ENCODE data around the gene SULT1E1.

SULT1E1 gene

DNA sequence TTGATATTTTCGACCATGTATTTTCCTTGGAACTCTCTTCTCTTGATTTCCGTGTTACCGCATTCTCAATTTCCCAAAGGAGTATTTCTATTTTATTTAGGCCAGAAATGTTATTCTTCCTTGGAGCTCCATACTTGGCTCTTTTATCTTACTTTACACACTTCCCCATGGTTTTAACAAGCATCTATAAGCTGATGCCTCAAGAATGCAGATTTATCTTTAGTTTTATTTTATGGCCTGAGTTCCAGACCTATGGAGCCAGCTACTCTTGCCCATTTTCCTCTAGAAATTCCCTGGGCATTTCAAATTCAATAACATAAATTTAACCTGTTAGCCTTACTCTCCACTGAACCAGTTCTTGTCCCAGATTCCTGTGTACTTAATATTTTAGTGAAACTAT lies 43.7 kb downstream of the SULT1E1 start:
- H3K4me3 ChIP-seq (ENCODE audit: low read depth, low read length), result no peak overlapping the region
- no peak for DNase-seq (ENCODE audit: low read depth)

DNA sequence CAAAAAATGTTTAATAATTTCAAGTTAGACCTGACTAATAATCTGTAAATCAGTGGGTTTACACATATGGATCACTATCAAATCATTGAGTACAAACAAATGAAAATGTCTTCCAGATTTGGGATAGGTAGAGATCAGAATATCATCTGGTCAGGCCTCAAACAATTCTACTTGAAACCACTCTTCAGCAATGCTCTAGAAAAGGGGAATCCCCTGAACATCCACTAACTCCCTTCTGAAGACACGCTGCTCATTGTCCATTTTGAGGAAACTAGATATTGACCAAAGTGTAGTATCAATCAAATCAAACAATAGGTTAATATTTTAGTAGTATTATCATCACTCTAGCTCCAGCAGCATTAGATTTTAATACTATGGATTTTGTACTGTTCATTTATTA lies 46.3 kb downstream of the SULT1E1 start:
- no peak for DNase-seq (ENCODE audit: low read depth)
- no peak overlapping the region for H3K4me3 ChIP-seq (ENCODE audit: low read depth, low read length)

DNA sequence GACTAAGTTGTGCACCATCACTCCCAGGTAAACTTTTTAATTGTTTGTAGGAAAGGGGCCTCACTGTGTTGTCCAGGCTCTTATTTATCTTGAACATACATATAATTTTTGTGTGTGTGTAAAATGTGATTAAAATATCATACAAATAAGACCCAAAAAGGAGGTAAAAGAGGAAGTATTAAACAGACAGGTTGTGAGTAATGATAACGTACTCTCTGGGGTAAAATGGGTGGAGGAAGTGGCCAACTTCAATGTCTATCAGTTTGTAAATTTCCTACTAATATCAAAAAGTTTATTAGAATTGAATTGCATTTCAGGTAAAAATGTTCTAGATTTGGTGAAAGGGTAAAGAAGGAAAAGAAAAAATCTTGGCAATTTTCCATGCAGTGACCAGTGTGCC lies 48.8 kb downstream of the SULT1E1 start:
- DNase-seq (ENCODE audit: low read depth), result no peak
- H3K4me3 ChIP-seq (ENCODE audit: low read depth, low read length), result no peak overlapping the region

DNA sequence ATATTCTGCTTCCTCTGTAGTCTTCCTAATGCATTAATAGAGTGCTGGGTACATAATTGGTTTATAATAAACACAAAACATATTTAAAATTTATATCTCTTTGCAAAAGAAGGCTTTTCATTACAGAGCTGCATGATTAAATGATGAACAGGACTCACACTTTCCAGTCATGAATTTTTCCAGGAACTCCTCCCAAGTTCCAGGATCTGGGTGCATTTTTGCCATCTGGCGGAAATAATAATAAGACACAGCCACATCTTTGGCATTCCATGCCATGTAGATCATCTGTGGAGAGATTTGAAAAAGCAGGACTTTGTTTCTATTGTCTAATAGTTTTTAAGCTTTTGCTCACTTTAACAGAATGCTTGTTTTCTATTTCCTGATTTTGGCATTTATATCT lies 59.3 kb downstream of the SULT1E1 start:
- H3K4me3 ChIP-seq (ENCODE audit: low read depth, low read length), result no peak overlapping the region
- no peak for DNase-seq (ENCODE audit: low read depth)

DNA sequence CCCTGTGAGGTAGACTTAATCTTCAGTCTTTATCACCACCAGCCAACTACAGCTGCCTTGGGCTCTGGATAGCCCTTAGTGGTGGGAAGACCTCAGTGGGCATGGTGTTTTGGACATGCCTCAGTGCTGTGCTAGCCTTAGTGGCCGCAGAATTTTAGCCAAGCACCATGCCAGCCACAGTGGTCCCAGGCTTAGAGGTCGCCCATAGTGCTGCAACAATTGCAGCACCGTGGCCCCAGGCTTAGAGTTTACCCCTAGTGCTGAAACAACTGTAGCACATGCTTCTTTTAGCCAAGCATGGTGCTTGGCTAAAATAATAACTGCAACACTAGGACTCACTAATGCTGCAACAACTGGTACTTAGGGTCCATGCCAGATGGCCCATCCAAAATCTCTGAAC lies 60.6 kb downstream of the SULT1E1 start:
- no peak overlapping the region for H3K4me3 ChIP-seq (ENCODE audit: low read depth, low read length)
- DNase-seq (ENCODE audit: low read depth), result no peak

DNA sequence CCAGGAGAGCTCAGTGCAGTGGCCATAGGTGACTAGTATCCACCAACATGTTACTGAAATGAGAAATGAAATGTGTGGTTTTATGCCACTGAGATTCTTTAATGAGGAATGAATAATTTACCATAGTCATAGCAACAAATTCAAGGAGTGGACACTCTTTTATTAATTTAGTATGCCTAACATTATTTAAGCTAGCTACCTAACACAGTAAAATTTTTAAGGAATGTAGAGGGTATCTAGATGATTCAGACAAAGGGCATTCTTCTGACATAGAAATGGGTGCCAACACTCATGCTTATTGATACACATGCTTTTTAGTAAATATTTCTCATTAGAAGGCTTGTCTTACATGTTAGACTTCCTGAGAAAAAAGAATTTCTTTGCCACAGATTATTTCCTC lies 66.2 kb downstream of the SULT1E1 start:
- H3K4me3 ChIP-seq (ENCODE audit: low read depth, low read length), result no peak overlapping the region
- no peak for DNase-seq (ENCODE audit: low read depth)

Data from skeletal muscle cell (primary cell).